ENCODE results near the gene HOTAIR.

The HOTAIR gene

DNA sequence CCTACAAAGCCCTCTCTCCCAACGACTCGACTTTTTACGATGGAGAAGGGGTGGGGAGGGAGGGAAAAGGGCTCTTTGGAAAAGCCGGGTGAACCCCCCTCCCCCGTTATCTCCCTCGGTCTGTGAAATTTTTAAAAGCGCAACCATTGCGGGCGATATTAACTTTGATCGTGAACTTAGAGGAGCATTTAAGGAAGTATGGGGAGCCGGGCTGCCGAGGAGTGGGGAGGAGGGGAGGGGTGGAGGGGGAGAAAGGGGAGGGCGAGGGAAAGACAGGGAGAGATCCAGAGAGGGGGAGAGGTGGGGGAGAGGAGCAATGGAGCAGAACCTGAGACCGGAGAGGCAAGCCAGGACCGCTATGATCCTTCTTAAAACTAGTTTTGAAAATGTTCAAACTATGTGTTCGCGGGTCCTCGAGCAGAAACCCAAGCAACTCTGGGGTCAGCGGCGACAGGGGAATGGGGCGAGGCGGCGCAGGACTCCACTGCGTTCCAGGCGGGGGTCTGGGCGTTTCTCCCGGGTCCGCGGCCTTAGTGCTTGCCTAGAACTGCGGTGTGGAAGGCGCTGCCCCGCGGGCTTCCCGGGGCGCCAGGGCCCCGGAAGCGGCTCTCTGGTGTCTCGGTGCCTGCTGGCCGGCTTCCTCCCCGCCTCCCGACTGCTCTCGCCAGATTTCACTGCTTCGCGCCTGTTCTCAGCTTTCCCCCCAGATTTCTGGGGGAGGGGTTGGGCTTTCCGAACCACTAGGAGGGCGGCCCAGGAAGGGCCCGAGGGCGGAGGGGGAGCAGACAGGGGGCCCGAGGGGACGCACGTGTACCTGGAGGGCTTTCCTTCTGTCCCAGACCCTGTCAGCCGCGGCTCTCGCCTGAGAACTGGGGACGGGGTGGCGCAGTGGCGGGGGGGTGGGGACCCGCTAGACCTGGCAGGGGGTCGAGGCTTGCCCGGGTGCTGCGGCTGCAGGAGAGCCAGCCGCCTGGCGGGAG lies at the start of gene HOTAIR:
HOTAIR (minus strand) TSS at position 871 of the 980 bp plus-strand sequence.
- Histone ChIP-seq H3K4me3 (ENCODE audit: low read depth in 1 of 5, low read length in 5 of 5) (peak within 1 kb of the TSS; percentile 39 to 66 (median 59)), H3K36me3 (ENCODE audit: control insufficient read depth in 5 of 5, insufficient read depth in 5 of 5, low read length in 5 of 5) (no peaks in the 10 kb centered on the region), H3K27me3 (ENCODE audit: control insufficient read depth in 5 of 5, insufficient read depth in 4 of 5, low read length in 5 of 5) (peaks cover 46 to 90% (median 71%) of the 10 kb centered on the region in 5 donors), H3K27ac (ENCODE audit: low read depth, low read length) (no peak within 1 kb of the TSS), H3K4me1 (ENCODE audit: control insufficient read depth in 5 of 5, insufficient read depth in 5 of 5, low read length in 5 of 5) (peaks cover 0 to 26% (median 25%) of the 10 kb centered on the region in 5 donors), H3K9ac (ENCODE audit: low read length in 5 of 5) (peak within 1 kb of the TSS in 1 of 5 donors; percentile 59), H3K9me3 (ENCODE audit: control insufficient read depth in 5 of 5, low read length in 5 of 5) (peaks cover 0 to 4% (median 0%) of the 10 kb centered on the region in 5 donors)

- H3K27ac ChIP-seq (ENCODE audit: low read depth, low read length): peak overlapping the region; percentile 92
- peak overlapping the region; percentile 16 to 88 (median 51) for H3K9ac ChIP-seq (ENCODE audit: low read length in 5 of 5)
- peak overlapping the region; percentile 24 to 49 (median 47) for H3K4me3 ChIP-seq (ENCODE audit: low read depth in 1 of 5, low read length in 5 of 5)
- H3K27me3 ChIP-seq (ENCODE audit: control insufficient read depth in 5 of 5, insufficient read depth in 4 of 5, low read length in 5 of 5): peaks cover 0 to 48% (median 4%) of the 10 kb centered on the region in 5 donors
- peaks cover 8 to 97% (median 94%) of the 10 kb centered on the region in 5 donors for H3K4me1 ChIP-seq (ENCODE audit: control insufficient read depth in 5 of 5, insufficient read depth in 5 of 5, low read length in 5 of 5)
- no peaks in the 10 kb centered on the region for H3K36me3 ChIP-seq (ENCODE audit: control insufficient read depth in 5 of 5, insufficient read depth in 5 of 5, low read length in 5 of 5)
- H3K9me3 ChIP-seq (ENCODE audit: control insufficient read depth in 5 of 5, low read length in 5 of 5): no peaks in the 10 kb centered on the region
Observed at GRCh38 chr12:54024127-54024526, 49.4 kb upstream of the HOTAIR start.

DNA sequence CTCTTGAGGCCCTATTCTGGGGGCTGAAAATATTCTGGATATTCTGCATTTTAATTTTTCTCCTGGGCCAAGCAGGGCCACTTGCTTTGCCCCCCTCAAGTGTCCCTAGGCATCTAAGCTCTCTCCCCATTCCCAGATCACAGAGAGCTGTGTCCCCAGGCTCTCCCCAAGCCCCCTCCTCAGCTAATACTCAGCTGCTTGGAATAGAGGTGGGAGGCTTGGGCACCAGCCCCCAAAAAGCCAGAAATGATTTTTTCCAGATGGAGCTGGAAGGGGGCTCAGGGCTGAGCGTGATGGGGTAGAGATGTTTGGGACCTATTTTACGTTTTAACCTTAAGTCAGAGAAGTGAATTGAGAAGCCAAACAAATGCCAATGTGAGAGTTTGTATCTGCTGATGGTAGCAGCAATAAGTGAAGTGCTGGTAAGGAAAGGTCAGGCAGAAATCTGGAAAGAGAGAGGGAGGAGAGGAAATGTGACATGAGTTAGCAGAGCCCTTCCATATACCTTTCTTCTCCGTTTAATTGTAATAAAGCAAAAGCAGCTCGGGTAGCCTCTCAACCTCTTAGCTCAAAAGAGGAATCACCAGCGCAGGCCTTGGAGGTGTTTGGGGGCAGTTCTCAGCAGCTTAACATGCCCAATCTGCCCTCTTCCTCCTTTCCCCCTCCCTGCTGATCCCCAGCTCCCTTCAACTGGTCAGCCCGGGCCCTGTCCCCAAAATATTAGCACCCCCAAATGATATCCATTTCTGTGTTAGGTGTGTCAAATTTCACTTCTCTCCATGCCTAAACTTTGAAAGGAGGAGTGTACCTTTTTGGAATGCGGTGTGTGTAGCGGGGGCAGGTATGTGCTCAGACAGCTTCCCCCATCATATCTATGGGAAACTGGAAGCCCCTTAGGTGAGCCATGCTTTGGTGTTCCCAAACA lies 48.5 kb upstream of the HOTAIR start:
- Histone ChIP-seq H3K4me1 (ENCODE audit: control insufficient read depth in 5 of 5, insufficient read depth in 5 of 5, low read length in 5 of 5) (peaks cover 8 to 95% (median 93%) of the 10 kb centered on the region in 5 donors), H3K9me3 (ENCODE audit: control insufficient read depth in 5 of 5, low read length in 5 of 5) (no peaks in the 10 kb centered on the region), H3K4me3 (ENCODE audit: low read depth in 1 of 5, low read length in 5 of 5) (peak overlapping the region in 4 of 5 donors; percentile 24 to 49 (median 38)), H3K36me3 (ENCODE audit: control insufficient read depth in 5 of 5, insufficient read depth in 5 of 5, low read length in 5 of 5) (no peaks in the 10 kb centered on the region), H3K9ac (ENCODE audit: low read length in 5 of 5) (peak overlapping the region in 4 of 5 donors; percentile 42 to 88 (median 62)), H3K27me3 (ENCODE audit: control insufficient read depth in 5 of 5, insufficient read depth in 4 of 5, low read length in 5 of 5) (peaks cover 0 to 53% (median 4%) of the 10 kb centered on the region in 5 donors), H3K27ac (ENCODE audit: low read depth, low read length) (peak overlapping the region; percentile 92)

DNA sequence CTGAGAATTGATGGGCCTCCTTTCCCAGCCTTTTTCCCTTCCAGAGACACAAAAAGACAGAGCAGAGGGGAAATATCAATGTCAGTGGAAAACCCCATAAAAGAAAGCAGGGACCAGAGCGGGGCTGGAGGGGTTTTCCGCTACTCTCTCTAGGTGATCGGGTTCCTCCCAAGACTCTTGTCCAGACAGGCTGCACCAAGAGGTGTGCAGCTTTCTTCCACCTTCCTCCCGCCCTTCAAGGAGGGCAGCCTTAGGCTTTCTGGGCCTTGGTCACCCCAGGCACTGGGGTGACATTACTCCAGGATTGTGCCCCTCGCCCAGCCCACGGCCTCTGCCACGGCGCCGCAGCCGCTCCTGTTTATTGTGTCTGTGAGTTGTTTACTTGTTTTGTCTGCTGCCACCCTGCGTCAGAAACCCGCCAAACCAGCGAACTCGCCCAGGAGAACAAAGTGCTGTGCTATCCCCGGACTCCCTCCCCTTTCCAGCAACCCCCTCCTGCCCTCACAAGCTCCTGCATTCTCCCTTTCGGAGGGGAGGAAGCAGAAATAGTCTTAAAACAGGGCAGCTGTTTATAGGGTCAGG lies 46.8 kb upstream of the HOTAIR start:
- Histone ChIP-seq H3K27me3 (ENCODE audit: control insufficient read depth in 5 of 5, insufficient read depth in 4 of 5, low read length in 5 of 5) (peaks cover 0 to 51% (median 4%) of the 10 kb centered on the region in 5 donors), H3K36me3 (ENCODE audit: control insufficient read depth in 5 of 5, insufficient read depth in 5 of 5, low read length in 5 of 5) (no peaks in the 10 kb centered on the region), H3K4me3 (ENCODE audit: low read depth in 1 of 5, low read length in 5 of 5) (peak overlapping the region; percentile 57 to 77 (median 65)), H3K9ac (ENCODE audit: low read length in 5 of 5) (peak overlapping the region; percentile 28 to 88 (median 46)), H3K4me1 (ENCODE audit: control insufficient read depth in 5 of 5, insufficient read depth in 5 of 5, low read length in 5 of 5) (peaks cover 8 to 90% (median 81%) of the 10 kb centered on the region in 5 donors), H3K9me3 (ENCODE audit: control insufficient read depth in 5 of 5, low read length in 5 of 5) (no peaks in the 10 kb centered on the region), H3K27ac (ENCODE audit: low read depth, low read length) (peak overlapping the region; percentile 92)

DNA sequence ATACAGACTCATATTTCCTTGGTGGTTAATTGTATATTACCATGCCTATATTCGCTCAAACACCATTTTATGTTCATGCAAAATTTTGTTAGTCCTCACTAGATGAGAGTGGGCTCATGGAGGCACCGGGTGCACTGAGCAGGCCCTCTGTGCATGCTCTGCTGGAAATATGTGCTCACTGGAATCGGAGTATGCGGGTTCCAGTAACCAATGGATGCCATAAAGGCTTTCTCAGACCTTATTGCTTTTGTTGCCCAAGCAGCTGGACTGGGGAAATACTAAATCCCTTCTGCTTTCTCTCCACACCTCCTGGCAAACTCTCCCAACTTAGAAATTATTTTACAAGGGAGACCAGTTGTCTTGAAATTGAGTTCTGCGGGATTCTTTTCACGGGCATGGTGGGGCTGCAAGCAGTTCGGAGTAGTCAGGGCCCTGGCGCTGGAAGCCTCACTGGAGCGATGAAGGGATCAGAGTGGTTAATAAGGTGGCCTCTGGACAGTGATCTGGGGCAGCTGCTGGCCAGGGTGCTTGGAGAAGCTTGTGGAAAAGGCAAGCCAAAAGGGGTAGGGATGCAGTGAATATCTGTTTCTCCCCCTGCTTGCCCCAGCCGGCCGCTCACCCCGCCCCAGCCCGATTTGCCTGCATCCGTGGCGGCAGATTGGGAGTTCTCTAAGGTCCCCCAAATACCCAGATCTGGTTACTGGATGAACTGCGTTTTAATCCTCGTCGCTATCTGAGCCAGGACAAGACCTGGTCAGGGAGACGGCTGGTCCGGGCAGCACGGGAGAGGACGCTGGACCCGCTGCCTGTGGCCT lies 46.0 kb upstream of the HOTAIR start:
- H3K9ac ChIP-seq (ENCODE audit: low read length in 5 of 5): peak overlapping the region; percentile 28 to 88 (median 46)
- H3K4me1 ChIP-seq (ENCODE audit: control insufficient read depth in 5 of 5, insufficient read depth in 5 of 5, low read length in 5 of 5): peaks cover 8 to 88% (median 74%) of the 10 kb centered on the region in 5 donors
- H3K27me3 ChIP-seq (ENCODE audit: control insufficient read depth in 5 of 5, insufficient read depth in 4 of 5, low read length in 5 of 5): peaks cover 0 to 51% (median 4%) of the 10 kb centered on the region in 5 donors

GRCh38 chr12:54019924-54020590 lies 45.3 kb upstream of the HOTAIR start:
- H3K27ac ChIP-seq (ENCODE audit: low read depth, low read length): peak overlapping the region; percentile 92
- H3K4me3 ChIP-seq (ENCODE audit: low read depth in 1 of 5, low read length in 5 of 5): peak overlapping the region; percentile 57 to 77 (median 65)
- no peaks in the 10 kb centered on the region for H3K9me3 ChIP-seq (ENCODE audit: control insufficient read depth in 5 of 5, low read length in 5 of 5)
- H3K9ac ChIP-seq (ENCODE audit: low read length in 5 of 5): peak overlapping the region; percentile 44 to 88 (median 55)
- peaks cover 8 to 83% (median 66%) of the 10 kb centered on the region in 5 donors for H3K4me1 ChIP-seq (ENCODE audit: control insufficient read depth in 5 of 5, insufficient read depth in 5 of 5, low read length in 5 of 5)
- H3K27me3 ChIP-seq (ENCODE audit: control insufficient read depth in 5 of 5, insufficient read depth in 4 of 5, low read length in 5 of 5): peaks cover 0 to 50% (median 6%) of the 10 kb centered on the region in 5 donors
- no peaks in the 10 kb centered on the region for H3K36me3 ChIP-seq (ENCODE audit: control insufficient read depth in 5 of 5, insufficient read depth in 5 of 5, low read length in 5 of 5)

More for the DNA sequence above, 46.0 kb upstream of the HOTAIR start:
- H3K27ac ChIP-seq (ENCODE audit: low read depth, low read length): peak overlapping the region; percentile 92
- no peaks in the 10 kb centered on the region for H3K36me3 ChIP-seq (ENCODE audit: control insufficient read depth in 5 of 5, insufficient read depth in 5 of 5, low read length in 5 of 5)
- H3K9me3 ChIP-seq (ENCODE audit: control insufficient read depth in 5 of 5, low read length in 5 of 5): no peaks in the 10 kb centered on the region
- peak overlapping the region; percentile 57 to 77 (median 65) for H3K4me3 ChIP-seq (ENCODE audit: low read depth in 1 of 5, low read length in 5 of 5)

- no peaks in the 10 kb centered on the region for H3K36me3 ChIP-seq (ENCODE audit: control insufficient read depth in 5 of 5, insufficient read depth in 5 of 5, low read length in 5 of 5)
- peaks cover 5 to 82% (median 67%) of the 10 kb centered on the region in 5 donors for H3K4me1 ChIP-seq (ENCODE audit: control insufficient read depth in 5 of 5, insufficient read depth in 5 of 5, low read length in 5 of 5)
- peaks cover 0 to 46% (median 6%) of the 10 kb centered on the region in 5 donors for H3K27me3 ChIP-seq (ENCODE audit: control insufficient read depth in 5 of 5, insufficient read depth in 4 of 5, low read length in 5 of 5)
- peak overlapping the region; percentile 48 to 88 (median 76) for H3K9ac ChIP-seq (ENCODE audit: low read length in 5 of 5)
- peak overlapping the region; percentile 96 for H3K27ac ChIP-seq (ENCODE audit: low read depth, low read length)
- H3K9me3 ChIP-seq (ENCODE audit: control insufficient read depth in 5 of 5, low read length in 5 of 5): no peaks in the 10 kb centered on the region
- peak overlapping the region; percentile 57 to 77 (median 65) for H3K4me3 ChIP-seq (ENCODE audit: low read depth in 1 of 5, low read length in 5 of 5)
Observed at GRCh38 chr12:54019091-54019811, 44.5 kb upstream of the HOTAIR start.

DNA sequence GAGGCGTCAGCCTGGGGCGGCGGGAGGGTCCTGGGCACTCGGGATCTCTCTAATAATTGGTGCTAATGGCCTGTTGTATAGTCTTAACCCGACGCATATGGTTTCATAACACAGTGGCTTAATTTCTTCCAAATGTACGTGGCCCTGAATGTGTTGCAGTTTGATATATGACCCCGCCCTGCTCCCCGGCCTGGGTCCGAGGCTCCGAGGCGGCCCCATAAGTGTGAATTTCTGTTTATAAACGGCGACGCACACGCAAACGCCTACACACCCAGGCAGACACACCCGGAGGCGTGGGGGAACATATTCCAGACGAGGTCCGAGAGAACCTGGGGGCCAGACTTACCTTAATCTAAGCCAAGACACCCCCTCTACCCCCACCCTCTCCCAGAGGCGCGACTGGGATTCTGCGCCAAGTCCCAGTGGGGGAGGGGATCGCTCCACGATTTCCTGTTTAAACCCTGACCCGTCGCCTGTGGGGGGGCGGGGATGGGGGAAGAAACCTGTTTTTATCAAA lies 43.8 kb upstream of the HOTAIR start:
- peaks cover 0 to 41% (median 9%) of the 10 kb centered on the region in 5 donors for H3K27me3 ChIP-seq (ENCODE audit: control insufficient read depth in 5 of 5, insufficient read depth in 4 of 5, low read length in 5 of 5)
- peak overlapping the region; percentile 57 to 78 (median 70) for H3K4me3 ChIP-seq (ENCODE audit: low read depth in 1 of 5, low read length in 5 of 5)
- H3K4me1 ChIP-seq (ENCODE audit: control insufficient read depth in 5 of 5, insufficient read depth in 5 of 5, low read length in 5 of 5): peaks cover 5 to 81% (median 65%) of the 10 kb centered on the region in 5 donors
- peak overlapping the region; percentile 56 to 91 (median 76) for H3K9ac ChIP-seq (ENCODE audit: low read length in 5 of 5)
- H3K36me3 ChIP-seq (ENCODE audit: control insufficient read depth in 5 of 5, insufficient read depth in 5 of 5, low read length in 5 of 5): no peaks in the 10 kb centered on the region
- H3K27ac ChIP-seq (ENCODE audit: low read depth, low read length): peak overlapping the region; percentile 96
- no peaks in the 10 kb centered on the region for H3K9me3 ChIP-seq (ENCODE audit: control insufficient read depth in 5 of 5, low read length in 5 of 5)
